Measurements from ENCODE around the gene SP6. TPM values are rescaled to one million over a fixed set of nuclear protein-coding genes. Genes with fewer than 3 reads are reported as not detected.

The SP6 gene
- total and polyA plus RNA-seq, 2 of the 4 experiments (the other 2 are of a cell fraction) = under 0.01 to 0.31 TPM

- Histone ChIP-seq H3K9ac (ENCODE audit: low read depth, low read length) (no peak overlapping the region), H2BK15ac (ENCODE audit: low read depth, low read length) (no peak overlapping the region), H3K79me1 (ENCODE audit: low read depth in 1 of 2, low read length in 2 of 2) (peaks cover 0 to 17% of the 10 kb centered on the region in 2 experiments; a peak in 1 of 4 replicates), H3K4me2 (ENCODE audit: low read depth, low read length) (no peak overlapping the region), H3K9me3 (ENCODE audit: control insufficient read depth, insufficient read depth, low read length) (no peaks in the 10 kb centered on the region), H3K4me3 (ENCODE audit: insufficient read depth, low read depth, low read length) (no peak overlapping the region), H4K91ac (ENCODE audit: insufficient read depth, low read depth, low read length) (no peak overlapping the region), H3K56ac (ENCODE audit: extremely low read depth, insufficient read depth, low read length) (no peak overlapping the region), H3K36me3 (ENCODE audit: control insufficient read depth, insufficient read depth, low read length) (peaks cover 45% of the 10 kb centered on the region), H2AK9ac (replicated peaks; ENCODE audit: low read depth, low read length, poor library complexity) (no peak overlapping the region), H3K23ac (ENCODE audit: low read depth, low read length) (no peak overlapping the region), H3K27ac (ENCODE audit: insufficient read depth, low read length) (no peak overlapping the region), H4K20me1 (ENCODE audit: insufficient read depth, low read length) (no peaks in the 10 kb centered on the region), H2BK20ac (ENCODE audit: low read depth, low read length) (no peak overlapping the region), H3K9me1 (ENCODE audit: insufficient read depth, low read length) (0 out of 2 replicates have a peak, but pooled peaks cover 4% of the 10 kb centered on the region), H3K4me1 (ENCODE audit: control insufficient read depth, insufficient read depth, low read length) (peaks cover 11% of the 10 kb centered on the region; the same call in 1 of the 2 replicates), H2BK120ac (ENCODE audit: low read depth, low read length) (no peak overlapping the region), H3K18ac (ENCODE audit: low read depth, low read length) (no peak overlapping the region), H4K5ac (ENCODE audit: low read depth, low read length) (no peak overlapping the region), H3K14ac (replicated peaks; ENCODE audit: low read depth, low read length) (no peak overlapping the region), H2AFZ (replicated peaks; ENCODE audit: low read length, poor library complexity) (peak overlapping the region; percentile 47), H3K27me3 (ENCODE audit: control insufficient read depth, insufficient read depth, low read length) (no peaks in the 10 kb centered on the region), H4K8ac (ENCODE audit: low read depth in 2 of 2, low read length in 2 of 2) (peak overlapping the region; percentile 88 to 95; a peak in 2 of 4 replicates), H3K4ac (ENCODE audit: low read depth, low read length) (no peak overlapping the region), H2AK5ac (ENCODE audit: low read depth, low read length) (no peak overlapping the region), H2BK5ac (ENCODE audit: low read depth, low read length, poor library complexity, severe bottlenecking) (no peak overlapping the region)
- in situ Hi-C loops (cut with MboI; ENCODE audit: low sequenced_read_pairs) = no loop called here
- intact Hi-C loops (cut with micrococcal nuclease) = no loop called here
- no peak for TF ChIP-seq MXI1 (IDR thresholded peaks at IDR 0.05; ENCODE audit: borderline replicate concordance, low read depth, low read length)
- TF ChIP-seq, protein P1, sequence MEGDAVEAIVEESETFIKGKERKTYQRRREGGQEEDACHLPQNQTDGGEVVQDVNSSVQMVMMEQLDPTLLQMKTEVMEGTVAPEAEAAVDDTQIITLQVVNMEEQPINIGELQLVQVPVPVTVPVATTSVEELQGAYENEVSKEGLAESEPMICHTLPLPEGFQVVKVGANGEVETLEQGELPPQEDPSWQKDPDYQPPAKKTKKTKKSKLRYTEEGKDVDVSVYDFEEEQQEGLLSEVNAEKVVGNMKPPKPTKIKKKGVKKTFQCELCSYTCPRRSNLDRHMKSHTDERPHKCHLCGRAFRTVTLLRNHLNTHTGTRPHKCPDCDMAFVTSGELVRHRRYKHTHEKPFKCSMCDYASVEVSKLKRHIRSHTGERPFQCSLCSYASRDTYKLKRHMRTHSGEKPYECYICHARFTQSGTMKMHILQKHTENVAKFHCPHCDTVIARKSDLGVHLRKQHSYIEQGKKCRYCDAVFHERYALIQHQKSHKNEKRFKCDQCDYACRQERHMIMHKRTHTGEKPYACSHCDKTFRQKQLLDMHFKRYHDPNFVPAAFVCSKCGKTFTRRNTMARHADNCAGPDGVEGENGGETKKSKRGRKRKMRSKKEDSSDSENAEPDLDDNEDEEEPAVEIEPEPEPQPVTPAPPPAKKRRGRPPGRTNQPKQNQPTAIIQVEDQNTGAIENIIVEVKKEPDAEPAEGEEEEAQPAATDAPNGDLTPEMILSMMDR (conservative IDR thresholded peaks at IDR 0.05; ENCODE audit: low read depth, low read length) = no peak
- no peak for TF ChIP-seq FOS (IDR thresholded peaks at IDR 0.05; ENCODE audit: low read depth, low read length)
- TF ChIP-seq MAFK (IDR thresholded peaks at IDR 0.05; ENCODE audit: low read depth, low read length) = no peak
- no peak for TF ChIP-seq BHLHE40 (IDR thresholded peaks at IDR 0.05; ENCODE audit: low read depth, low read length)
- TF ChIP-seq SMC3 (IDR thresholded peaks at IDR 0.05; ENCODE audit: low read depth, low read length) = no peak
- TF ChIP-seq RCOR1 (IDR thresholded peaks at IDR 0.05; ENCODE audit: insufficient replicate concordance, low read length) = no peak
- TF ChIP-seq POLR2A (IDR thresholded peaks at IDR 0.05; ENCODE audit: low read depth, low read length) = no peak
- TF ChIP-seq USF2 (IDR thresholded peaks at IDR 0.05; ENCODE audit: low read depth, low read length) = no peak
- TF ChIP-seq CEBPB (IDR thresholded peaks at IDR 0.05; ENCODE audit: low read depth, low read length) = no peak
- no peak for TF ChIP-seq RAD21 (IDR thresholded peaks at IDR 0.05; ENCODE audit: low read length)
- TF ChIP-seq, protein P2, sequence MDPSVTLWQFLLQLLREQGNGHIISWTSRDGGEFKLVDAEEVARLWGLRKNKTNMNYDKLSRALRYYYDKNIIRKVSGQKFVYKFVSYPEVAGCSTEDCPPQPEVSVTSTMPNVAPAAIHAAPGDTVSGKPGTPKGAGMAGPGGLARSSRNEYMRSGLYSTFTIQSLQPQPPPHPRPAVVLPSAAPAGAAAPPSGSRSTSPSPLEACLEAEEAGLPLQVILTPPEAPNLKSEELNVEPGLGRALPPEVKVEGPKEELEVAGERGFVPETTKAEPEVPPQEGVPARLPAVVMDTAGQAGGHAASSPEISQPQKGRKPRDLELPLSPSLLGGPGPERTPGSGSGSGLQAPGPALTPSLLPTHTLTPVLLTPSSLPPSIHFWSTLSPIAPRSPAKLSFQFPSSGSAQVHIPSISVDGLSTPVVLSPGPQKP (IDR thresholded peaks at IDR 0.05; ENCODE audit: borderline replicate concordance, low read depth, low read length) = no peak
- no peak for TF ChIP-seq NFE2L2 (IDR thresholded peaks at IDR 0.05; ENCODE audit: low read depth, low read length)
- ChIA-PET CTCF (interaction anchor here (0.9 kb wide), 1 partner anchor 8 kb away, joined by 3 read pairs; the partner anchor contains the start of genes LRRC46 and MRPL10), POLR2A (ENCODE audit: unreplicated experiment) (no interaction called here)
- DNase-seq = no peak
- WGBS, 2 experiments (ENCODE audit: extremely low coverage in 2 of 2, insufficient read length in 1 of 2) = 86% methylated on average over 1 of the region's 4 CpGs; no CpG with 5 or more reads in 1 of the 2 experiments
- ATAC-seq (ENCODE audit: low read depth) = no peak
- BruUV-seq (replicated peaks) = no TSS peak
- dilution Hi-C loops (cut with HindIII; ENCODE audit: low sequenced_read_pairs, unreplicated experiment) = no loop called here
Observed at GRCh38 chr17:47822785-47823184, 28.2 kb downstream of the SP6 start.
